ENCODE results near the gene TRAPPC4. TPM values are rescaled to one million over a fixed set of nuclear protein-coding genes. Genes with fewer than 3 reads are reported as not detected.
"Not testable (repeated sequence)": the region's sequence is repeated elsewhere in the genome, so short reads cannot be mapped to it uniquely, and the experiment has no call there.

TRAPPC4 gene
- total RNA-seq, 1 experiment from 2014 or later, result 110 TPM

DNA sequence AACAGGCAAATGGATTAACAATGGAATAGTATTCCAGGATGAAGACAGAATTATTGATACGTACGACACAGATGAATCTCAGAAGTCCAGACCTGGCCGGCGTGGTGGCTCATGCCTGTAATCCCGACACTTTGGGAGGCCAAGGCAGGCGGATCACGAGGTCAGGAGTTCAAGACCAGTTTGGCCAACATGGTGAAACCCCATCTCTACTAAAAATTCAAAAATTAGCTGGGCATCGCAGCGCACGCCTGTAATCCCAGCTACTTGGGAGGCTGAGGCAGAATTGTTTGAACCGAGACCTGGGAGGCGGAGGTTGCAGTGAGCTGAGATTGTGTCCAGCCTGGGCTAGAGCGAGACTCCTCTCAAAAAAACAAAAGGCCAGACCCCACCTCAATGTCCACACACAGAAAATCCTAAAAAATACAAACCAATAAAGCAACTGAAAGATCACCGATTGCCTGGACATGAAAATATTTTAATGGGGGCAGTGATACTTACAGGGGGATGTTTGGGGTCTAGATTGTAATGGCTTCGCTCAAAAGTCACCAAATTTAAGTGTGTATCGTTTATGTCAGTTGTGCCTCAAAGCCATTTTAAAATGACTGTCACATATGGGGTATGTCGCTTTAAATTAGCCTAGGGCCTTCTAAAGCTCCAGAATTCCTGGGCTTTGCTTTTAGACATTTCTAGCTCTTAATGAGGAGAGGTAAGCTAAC is 4.2 kb upstream of the TRAPPC4 start:
- DNase-seq (ENCODE audit: low read depth), result no peak

DNA sequence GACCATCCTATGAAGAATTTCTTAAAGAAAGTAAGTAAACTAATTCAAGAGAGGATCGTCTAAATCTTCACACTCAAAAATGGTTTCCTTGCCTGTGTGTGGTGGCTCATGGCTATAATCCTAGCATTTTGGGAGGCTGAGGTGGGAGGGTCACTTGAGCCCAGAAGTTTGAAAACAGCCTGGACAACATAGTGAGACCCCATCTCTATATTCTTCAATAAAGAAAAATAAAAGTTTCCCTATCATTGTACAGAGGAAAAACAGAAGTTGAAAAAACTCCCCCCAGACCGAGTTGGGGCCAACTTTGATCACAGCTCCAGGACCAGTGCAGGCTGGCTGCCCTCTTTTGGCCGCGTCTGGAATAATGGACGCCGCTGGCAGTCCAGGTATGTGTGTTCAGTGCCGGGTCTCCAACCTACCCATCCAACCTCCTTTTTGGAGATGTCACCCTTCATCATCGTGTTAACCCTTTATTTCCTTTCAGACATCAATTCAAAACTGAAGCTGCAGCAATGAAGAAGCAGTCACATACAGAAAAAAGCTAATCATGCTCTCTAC is 3.4 kb upstream of the TRAPPC4 start:
- no peak for DNase-seq (ENCODE audit: low read depth)

- DNase-seq (ENCODE audit: low read depth), result no peak
Measured at GRCh38 chr11:119016216-119017009, 2.2 kb upstream of the TRAPPC4 start.

- DNase-seq (ENCODE audit: low read depth), result not testable (repeated sequence)
Measured at GRCh38 chr11:119017377-119017776, 1.2 kb upstream of the TRAPPC4 start.

- DNase-seq (ENCODE audit: low read depth), result no peak
Measured at GRCh38 chr11:119019996-119020395, 1.4 kb downstream of the TRAPPC4 start.

- DNase-seq (ENCODE audit: low read depth), result no peak
Measured at GRCh38 chr11:119021631-119022030, 3.1 kb downstream of the TRAPPC4 start.

GRCh38 chr11:119023741-119024140 is 5.2 kb downstream of the TRAPPC4 start:
- DNase-seq (ENCODE audit: low read depth), result no peak

GRCh38 chr11:119024430-119025098 is 6.0 kb downstream of the TRAPPC4 start:
- DNase-seq (ENCODE audit: low read depth), result no peak

- DNase-seq (ENCODE audit: low read depth), result no peak
Measured at GRCh38 chr11:119025099-119025473, 6.5 kb downstream of the TRAPPC4 start.

DNA sequence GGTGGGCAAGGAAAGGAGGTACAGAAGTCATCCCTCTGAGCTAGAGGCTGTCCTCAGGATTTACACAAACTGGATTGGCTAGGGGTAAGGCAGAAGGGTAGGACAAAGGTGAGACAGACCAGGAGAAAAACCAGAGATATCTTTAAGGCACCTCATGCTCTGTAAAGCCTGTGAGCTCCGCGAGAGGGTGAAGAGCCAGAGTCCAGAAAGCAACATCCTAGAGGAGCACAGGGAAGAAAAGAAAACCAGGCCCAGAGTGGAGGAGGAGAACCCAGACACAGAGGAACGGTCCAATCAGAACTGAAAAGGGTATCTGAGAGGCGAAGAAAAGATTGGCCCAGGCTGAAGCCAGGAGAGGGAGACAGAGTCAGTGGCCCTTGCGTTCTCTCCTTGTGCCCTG is 7.0 kb downstream of the TRAPPC4 start:
- DNase-seq (ENCODE audit: low read depth), result no peak

DNA sequence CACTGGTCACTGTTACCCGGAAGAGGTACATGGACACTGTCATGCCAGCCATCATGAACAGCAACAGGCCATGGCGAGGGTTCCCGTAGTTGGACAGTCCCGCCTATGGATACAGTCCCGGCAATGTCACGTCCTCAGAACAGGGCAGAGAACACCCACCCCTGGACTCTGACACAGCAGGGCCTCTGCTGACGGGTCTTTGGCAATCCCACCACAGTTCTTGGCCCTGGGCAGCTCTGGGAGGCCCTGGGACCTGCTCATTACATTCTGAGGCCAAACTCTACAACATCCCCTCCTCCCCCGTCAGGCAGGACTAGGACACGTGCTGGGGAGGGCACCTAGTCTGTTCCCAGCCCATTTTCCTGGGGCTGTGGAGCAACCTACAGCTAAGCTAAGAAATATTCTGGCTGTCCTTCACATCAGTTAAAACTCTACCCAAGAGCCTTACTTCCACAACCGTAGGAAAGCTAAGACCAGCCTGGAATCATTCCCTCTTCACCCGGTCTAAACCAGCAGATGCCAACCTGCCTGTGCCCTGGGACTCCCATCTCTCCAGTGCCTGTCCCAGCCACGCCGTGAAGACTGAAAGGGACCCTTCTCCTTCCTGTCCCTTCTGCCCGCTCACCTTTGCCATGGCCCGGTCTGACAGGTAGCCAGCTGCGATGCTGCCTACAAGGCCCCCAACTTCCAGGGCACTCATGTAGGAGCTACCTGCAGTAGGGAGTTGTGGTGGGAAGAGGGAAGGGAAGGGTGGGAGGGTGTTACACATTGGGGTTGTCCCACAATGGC is 7.6 kb downstream of the TRAPPC4 start:
- no peak for DNase-seq (ENCODE audit: low read depth)

DNA sequence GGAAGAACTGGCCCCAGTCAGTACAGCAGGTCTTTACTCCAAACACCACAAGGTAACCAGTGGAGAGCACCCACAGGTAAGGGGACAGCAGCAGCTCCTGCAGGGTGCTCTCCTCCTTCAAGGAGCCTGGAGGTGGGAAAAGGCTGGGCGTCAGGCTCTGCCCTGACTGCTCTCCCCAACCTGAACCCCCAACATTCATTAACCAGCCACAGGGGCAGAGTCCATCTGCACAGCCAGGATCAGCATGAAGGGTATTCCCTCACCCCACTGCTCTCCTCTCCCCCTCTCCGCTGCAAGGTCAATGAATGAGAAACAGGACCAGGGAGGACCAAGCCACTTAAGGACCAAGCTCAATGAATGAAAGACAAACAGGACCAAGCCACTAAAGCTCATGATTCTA is 8.4 kb downstream of the TRAPPC4 start:
- no peak for DNase-seq (ENCODE audit: low read depth)

GRCh38 chr11:119027561-119028345 is 9.2 kb downstream of the TRAPPC4 start:
- no peak for DNase-seq (ENCODE audit: low read depth)

GRCh38 chr11:119028346-119029068 is 9.9 kb downstream of the TRAPPC4 start:
- no peak for DNase-seq (ENCODE audit: low read depth)

GRCh38 chr11:119029069-119029339 is 10.4 kb downstream of the TRAPPC4 start:
- no peak for DNase-seq (ENCODE audit: low read depth)

DNA sequence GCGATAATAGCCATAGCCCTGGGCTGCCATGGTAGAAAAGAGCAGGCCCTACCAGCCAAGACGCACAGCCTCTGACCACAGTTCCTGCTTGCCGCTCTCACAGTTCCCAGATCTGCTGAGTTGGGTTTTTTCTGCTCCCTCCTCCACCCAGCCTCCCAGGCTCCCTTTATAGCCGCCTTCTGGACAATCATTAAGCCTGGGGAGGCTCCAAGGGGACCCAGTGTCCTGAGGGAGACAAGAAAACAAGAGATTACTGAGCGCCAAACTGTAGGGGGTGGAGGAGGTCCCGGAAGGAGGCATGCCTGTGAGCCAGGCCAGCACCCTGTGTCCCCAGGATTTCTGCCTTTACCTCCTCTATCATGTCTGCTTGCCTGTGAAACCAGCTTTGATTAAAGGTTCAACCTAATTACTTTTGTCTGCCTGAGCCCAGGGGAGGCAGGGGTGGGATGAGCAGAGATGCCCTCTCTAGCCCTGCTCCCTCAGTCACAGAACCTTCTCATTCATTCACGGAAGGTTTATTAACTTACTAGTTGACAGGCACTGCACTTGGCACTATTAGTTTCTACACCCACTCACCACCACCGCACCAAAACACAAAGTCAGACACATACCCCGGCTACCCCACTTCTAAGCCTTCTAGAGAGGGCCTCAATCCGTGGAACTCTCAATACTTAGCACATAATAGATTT is 10.9 kb downstream of the TRAPPC4 start:
- no peak for DNase-seq (ENCODE audit: low read depth)

- DNase-seq (ENCODE audit: low read depth), result no peak
Measured at GRCh38 chr11:119030029-119030328, 11.4 kb downstream of the TRAPPC4 start.

DNA sequence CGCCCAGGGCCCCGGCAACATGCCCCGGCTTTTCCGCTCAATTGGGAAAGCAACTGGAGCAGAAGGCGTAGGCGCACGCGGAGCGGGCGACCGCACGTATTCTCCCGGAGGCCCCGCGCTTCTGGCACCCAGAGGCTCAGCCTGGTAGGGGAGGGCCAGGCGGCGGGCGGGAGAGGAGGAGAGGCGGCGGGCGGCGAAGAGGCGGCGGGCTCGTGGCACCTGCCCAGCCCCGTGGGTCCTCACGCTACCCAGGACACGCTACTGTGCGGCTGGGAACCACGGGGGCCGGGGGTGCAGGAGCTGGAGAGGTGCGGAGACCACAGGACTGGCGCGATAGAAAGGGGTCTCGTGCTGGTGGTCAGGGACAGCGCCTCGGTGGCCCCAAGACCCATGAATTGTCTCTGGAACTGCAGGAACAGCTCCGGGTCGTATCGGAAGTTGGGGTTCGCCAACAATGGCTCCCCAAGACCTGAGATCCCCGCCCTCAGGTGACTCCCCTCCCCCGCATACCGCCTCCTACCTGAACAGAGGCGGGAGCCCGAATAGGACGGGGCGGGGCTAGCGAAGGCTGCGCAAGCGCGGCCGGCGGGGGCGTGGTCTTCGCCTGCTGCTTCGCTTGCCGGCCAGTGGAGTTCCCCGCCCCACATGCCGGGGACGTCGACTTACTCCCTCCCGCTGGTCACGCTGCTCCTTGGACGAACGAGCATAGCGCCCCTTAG is 11.9 kb downstream of the TRAPPC4 start, which contains the start of gene SLC37A4:
Gene SLC37A4, minus strand, starts transcription at position 549 of the 719 bp plus-strand sequence.
- peak; percentile 97 for DNase-seq (ENCODE audit: low read depth)

DNA sequence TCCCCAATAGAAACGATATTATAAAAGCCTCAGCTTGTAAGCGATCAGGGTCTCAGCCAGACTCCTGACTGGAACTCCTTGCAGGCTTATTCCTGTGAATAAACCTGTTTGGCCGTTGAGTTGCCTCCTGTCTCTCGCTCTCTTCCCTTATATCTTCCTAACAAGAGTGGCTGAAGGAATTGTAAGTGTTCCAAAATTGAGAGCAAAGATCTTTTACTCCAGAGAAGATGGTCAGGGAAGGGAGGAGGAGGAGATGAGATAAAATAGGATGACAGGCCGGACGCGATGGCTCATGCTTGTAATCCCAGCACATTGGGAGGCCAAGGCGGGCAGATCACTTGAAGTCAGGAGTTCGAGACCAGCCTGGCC is 13.3 kb downstream of the TRAPPC4 start:
- no peak for DNase-seq (ENCODE audit: low read depth)

All from Daoy (cell line).